C4-2B (cell line): ENCODE results near the gene USP37.

Source experiments
- ZFX ChIP-seq: fragments of 450-650 bp; IDR thresholded peaks from 2 replicates; pipeline ENCODE4 v1.6.1; 2017
- TF ChIP-seq, protein P1 (sequence below): fragments of 450-650 bp; conservative IDR thresholded peaks from 2 replicates; pipeline ENCODE4 v1.5.1; 2017; ENCODE audit warnings: mild to moderate bottlenecking

DNA sequence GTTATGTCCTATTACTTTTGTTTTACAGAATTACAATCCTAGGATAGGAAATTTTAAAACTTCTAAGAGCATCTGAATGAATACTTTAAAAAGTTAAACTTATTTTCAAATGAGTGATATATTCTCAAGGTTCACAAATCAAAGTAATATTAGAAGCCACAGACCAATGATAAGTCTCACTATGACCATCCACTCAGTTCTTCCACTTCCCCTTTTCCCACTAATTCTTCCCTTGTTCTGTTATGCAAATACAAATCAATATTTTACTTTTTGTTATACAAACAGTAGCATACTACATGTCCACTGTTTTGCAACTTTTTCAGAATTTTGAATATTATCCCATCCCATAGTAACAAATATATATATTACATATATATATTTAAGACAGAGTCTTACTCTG is 20.2 kb downstream of the USP37 start:
- TF ChIP-seq, protein P1, sequence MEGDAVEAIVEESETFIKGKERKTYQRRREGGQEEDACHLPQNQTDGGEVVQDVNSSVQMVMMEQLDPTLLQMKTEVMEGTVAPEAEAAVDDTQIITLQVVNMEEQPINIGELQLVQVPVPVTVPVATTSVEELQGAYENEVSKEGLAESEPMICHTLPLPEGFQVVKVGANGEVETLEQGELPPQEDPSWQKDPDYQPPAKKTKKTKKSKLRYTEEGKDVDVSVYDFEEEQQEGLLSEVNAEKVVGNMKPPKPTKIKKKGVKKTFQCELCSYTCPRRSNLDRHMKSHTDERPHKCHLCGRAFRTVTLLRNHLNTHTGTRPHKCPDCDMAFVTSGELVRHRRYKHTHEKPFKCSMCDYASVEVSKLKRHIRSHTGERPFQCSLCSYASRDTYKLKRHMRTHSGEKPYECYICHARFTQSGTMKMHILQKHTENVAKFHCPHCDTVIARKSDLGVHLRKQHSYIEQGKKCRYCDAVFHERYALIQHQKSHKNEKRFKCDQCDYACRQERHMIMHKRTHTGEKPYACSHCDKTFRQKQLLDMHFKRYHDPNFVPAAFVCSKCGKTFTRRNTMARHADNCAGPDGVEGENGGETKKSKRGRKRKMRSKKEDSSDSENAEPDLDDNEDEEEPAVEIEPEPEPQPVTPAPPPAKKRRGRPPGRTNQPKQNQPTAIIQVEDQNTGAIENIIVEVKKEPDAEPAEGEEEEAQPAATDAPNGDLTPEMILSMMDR, result no peak
- TF ChIP-seq ZFX, result no peak
